ENCODE results near the gene WDR37. TPM values are rescaled to one million over a fixed set of nuclear protein-coding genes. Genes with fewer than 3 reads are reported as not detected.

The WDR37 gene
- total and polyA plus RNA-seq, 9 of the 15 experiments (the other 6 are each of a cell fraction or from before 2014, with no cell fraction given), result 2.3 to 11.6 (median 6.7) TPM

- peaks cover 29% of the 10 kb centered on the region for H3K79me2 ChIP-seq (ENCODE audit: control insufficient read depth, insufficient read depth, low read length)
- ATAC-seq, result no peak
- no peak overlapping the region for H3K9ac ChIP-seq (ENCODE audit: insufficient read depth in 1 of 2, low read depth in 2 of 2, low read length in 2 of 2)
- H4K20me1 ChIP-seq (replicated peaks; ENCODE audit: control insufficient read depth, insufficient read depth, low read length), result no peaks in the 10 kb centered on the region
- 0 out of 2 replicates have a peak, but pooled peaks cover 1% of the 10 kb centered on the region for H3K9me3 ChIP-seq (replicated peaks; ENCODE audit: control insufficient read depth, insufficient read depth, low read depth, low read length)
- WGBS (ENCODE audit: insufficient coverage, low coverage, missing lambda C conversion rate), result 44% methylated on average over 4 of the region's 4 CpGs
- H3K27me3 ChIP-seq (ENCODE audit: control insufficient read depth in 2 of 2, insufficient read depth in 2 of 2, low read length in 2 of 2), result peaks cover 2 to 30% of the 10 kb centered on the region in 2 experiments; a peak in 2 of 5 replicates
- no peak overlapping the region for H2AFZ ChIP-seq (ENCODE audit: low read depth, low read length)
- in situ Hi-C loops (cut with MboI) (no loop called here), intact Hi-C loops (cut with micrococcal nuclease) (no loop called here)
- POLR2A ChIA-PET, result interaction anchor here (0.6 kb wide), 1 partner anchor 16 kb away, joined by 3 read pairs; no protein-coding TSS in a partner anchor
- no peak overlapping the region for H3K4me3 ChIP-seq
- H3K4me1 ChIP-seq (replicated peaks in 1 of 2; ENCODE audit: control insufficient read depth in 2 of 2, insufficient read depth in 2 of 2, low read length in 2 of 2), result peaks cover 7 to 30% of the 10 kb centered on the region in 2 experiments; a peak in 4 of 5 replicates
- peaks cover 31% of the 10 kb centered on the region; the same call in 2 of the 3 replicates for H3K36me3 ChIP-seq (ENCODE audit: control insufficient read depth, insufficient read depth, low read length)
- no peak overlapping the region for H3K4me2 ChIP-seq (ENCODE audit: insufficient read depth, low read length)
- no peak for FAIRE-seq
- CTCF ChIA-PET (ENCODE audit: low intra/inter-chr PET ratio), result no interaction called here
- BruUV-seq (replicated peaks), result no TSS peak
- DNase-seq (ENCODE audit: extremely low read depth in 1 of 4, low spot score in 3 of 4), result no peak
- H3K9me1 ChIP-seq (ENCODE audit: control insufficient read depth, insufficient read depth, low read length), result no peaks in the 10 kb centered on the region
- no peak for TF ChIP-seq NFRKB (IDR thresholded peaks at IDR 0.05; ENCODE audit: low read depth)
- TF ChIP-seq TCF15 (CRISPR knock-in tag; IDR thresholded peaks at IDR 0.05), result no peak
- no peak for TF ChIP-seq KLF10 (CRISPR knock-in tag; IDR thresholded peaks at IDR 0.05)
- TF ChIP-seq ZBTB49 (CRISPR knock-in tag; IDR thresholded peaks at IDR 0.05; ENCODE audit: borderline replicate concordance), result no peak
- no peak for TF ChIP-seq MAFK (IDR thresholded peaks at IDR 0.05; ENCODE audit: low read length)
- no peak for TF ChIP-seq SREBF2 (CRISPR knock-in tag; IDR thresholded peaks at IDR 0.05)
- H3K27ac ChIP-seq (ENCODE audit: extremely low read depth, low read depth, low read length), result no peak overlapping the region
Measured at GRCh38 chr10:1157615-1157933, 101.4 kb downstream of the WDR37 start.

Measured in K562 (cell line).